Kidney (tissue), 14 donors: ENCODE data around the gene RNF11. TPM values are rescaled to one million over a fixed set of nuclear protein-coding genes. Genes with fewer than 3 reads are reported as not detected.

ENCODE experiments used
- DNase-seq, 5 donors: peaks; one replicate each; pipeline ENCODE4 v3.0.0-alpha.2; 2013 to 2020
- FAIRE-seq: peaks from 2 replicates; lab custom pipeline; 2012; peaks lifted over from hg19 to GRCh38; lab: Jason Lieb, UNC
- H3K27ac ChIP-seq, 2 donors: one replicate each; pipeline ENCODE4 v1.7.0; 2013; ENCODE audit warnings: low read depth in 2 of 2, low read length in 2 of 2, inconsistent platforms in 1 of 2
- H3K27me3 ChIP-seq: one replicate; pipeline ENCODE4 v1.7.1; 2013; ENCODE audit warnings: low read length, inconsistent platforms; ENCODE audit not compliant: control insufficient read depth, insufficient read depth
- H3K36me3 ChIP-seq, 3 donors: one replicate each; pipeline versions ENCODE4 v1.7.0 to v1.7.1; 2013; ENCODE audit warnings: low read length in 3 of 3, control low read depth in 1 of 3, inconsistent platforms in 1 of 3; ENCODE audit not compliant: insufficient read depth in 3 of 3, control insufficient read depth in 2 of 3
- H3K4me1 ChIP-seq, 3 donors: one replicate each; pipeline versions ENCODE4 v1.7.0 to v1.7.1; 2013; ENCODE audit warnings: low read length in 3 of 3, inconsistent platforms in 1 of 3, low read depth in 1 of 3; ENCODE audit not compliant: control insufficient read depth in 2 of 3, insufficient read depth in 2 of 3
- H3K4me3 ChIP-seq, 3 donors: one replicate each; pipeline versions ENCODE4 v1.7.0 to v1.8.1; 2013; ENCODE audit warnings: low read length in 3 of 3, control low read depth in 1 of 3, inconsistent platforms in 1 of 3
- H3K9ac ChIP-seq, 3 donors: one replicate each; pipeline versions ENCODE4 v1.7.0 to v1.7.1; 2013; ENCODE audit warnings: low read length in 3 of 3, control low read depth in 1 of 3, inconsistent platforms in 1 of 3
- H3K9me3 ChIP-seq, 3 donors: one replicate each; pipeline versions ENCODE4 v1.7.0 to v1.7.1; 2013; ENCODE audit warnings: low read length in 3 of 3, control low read depth in 1 of 3, inconsistent platforms in 1 of 3; ENCODE audit not compliant: control insufficient read depth in 2 of 3, insufficient read depth in 1 of 3
- intact Hi-C: fragments of 100-400 bp; cut with DNase I; formaldehyde crosslinking; loops from one replicate; pipeline ENCODE4 v1.11.1; 2022
- polyA plus RNA-seq: library from polyadenylated mRNA; stranded (reverse); fragments of 350-450 nt; fragmentation: Illumina TruSeq; extraction: RNeasy Lipid Tissue Mini Kit (QIAGEN cat#74804); gene quantifications from one replicate; pipeline ENCODE4 v1.2.3, GENCODE V29; 2014; ENCODE audit warnings: low read depth, low replicate concordance; ENCODE audit not compliant: insufficient read depth
- total RNA-seq: library from RNA; stranded (reverse); fragmentation: NEBNext Ultra II Directional; extraction: Animal tissue kit (Norgen Biotek cat#: 25700); gene quantifications from one replicate; pipeline ENCODE4 v1.2.1, GENCODE V29; 2021
- TF ChIP-seq, protein P1 (sequence below): IDR thresholded peaks from 3 replicates; pipeline ENCODE4 v1.5.1; 2012; ENCODE audit warnings: mild to moderate bottlenecking, moderate library complexity, borderline replicate concordance; ENCODE audit not compliant: insufficient read depth; ENCODE audit errors: extremely low read depth
- donor health status: control.
- donor health status: control.
- donor health status: control.
- donor health status: control.
- donor health status: control.
- donor health status: DM: yes; HTN: yes; CAD: no.
- donor health status: Normal renal cell carcinoma (clear cell type).

Gene RNF11
- total and polyA plus RNA-seq, 2 donors from 2014 or later, result 62.5 to 105 TPM

DNA sequence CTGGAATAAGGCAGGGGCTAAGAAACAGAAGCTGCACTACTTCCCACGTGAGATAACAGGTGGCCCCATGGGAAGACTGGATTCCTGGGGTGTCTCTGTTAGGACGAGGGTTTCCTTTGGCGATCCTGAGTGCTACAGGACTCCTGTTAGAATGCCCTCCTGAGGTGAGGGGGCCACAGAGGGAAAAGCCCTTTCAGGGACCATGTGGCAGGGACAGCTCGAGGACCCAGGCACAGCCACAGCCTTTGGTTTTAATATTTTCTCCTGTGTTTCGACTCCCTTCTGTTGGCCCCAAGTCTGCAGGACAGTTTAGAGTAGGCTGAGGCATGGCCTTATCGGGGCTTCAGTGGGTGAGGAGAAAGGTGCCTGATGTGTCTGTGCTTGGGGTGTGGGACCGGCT lies 81.7 kb downstream of the RNF11 start:
- H3K27ac ChIP-seq, result no peak overlapping the region
- intact Hi-C loops, result no loop called here
- no peaks in the 10 kb centered on the region for H3K36me3 ChIP-seq
- no peak overlapping the region for H3K4me3 ChIP-seq
- DNase-seq, result no peak
- H3K9me3 ChIP-seq, result no peaks in the 10 kb centered on the region
- peaks cover 0 to 21% (median 17%) of the 10 kb centered on the region in 3 donors for H3K4me1 ChIP-seq
- FAIRE-seq, result no peak
- H3K27me3 ChIP-seq, result no peaks in the 10 kb centered on the region
- TF ChIP-seq, protein P1, sequence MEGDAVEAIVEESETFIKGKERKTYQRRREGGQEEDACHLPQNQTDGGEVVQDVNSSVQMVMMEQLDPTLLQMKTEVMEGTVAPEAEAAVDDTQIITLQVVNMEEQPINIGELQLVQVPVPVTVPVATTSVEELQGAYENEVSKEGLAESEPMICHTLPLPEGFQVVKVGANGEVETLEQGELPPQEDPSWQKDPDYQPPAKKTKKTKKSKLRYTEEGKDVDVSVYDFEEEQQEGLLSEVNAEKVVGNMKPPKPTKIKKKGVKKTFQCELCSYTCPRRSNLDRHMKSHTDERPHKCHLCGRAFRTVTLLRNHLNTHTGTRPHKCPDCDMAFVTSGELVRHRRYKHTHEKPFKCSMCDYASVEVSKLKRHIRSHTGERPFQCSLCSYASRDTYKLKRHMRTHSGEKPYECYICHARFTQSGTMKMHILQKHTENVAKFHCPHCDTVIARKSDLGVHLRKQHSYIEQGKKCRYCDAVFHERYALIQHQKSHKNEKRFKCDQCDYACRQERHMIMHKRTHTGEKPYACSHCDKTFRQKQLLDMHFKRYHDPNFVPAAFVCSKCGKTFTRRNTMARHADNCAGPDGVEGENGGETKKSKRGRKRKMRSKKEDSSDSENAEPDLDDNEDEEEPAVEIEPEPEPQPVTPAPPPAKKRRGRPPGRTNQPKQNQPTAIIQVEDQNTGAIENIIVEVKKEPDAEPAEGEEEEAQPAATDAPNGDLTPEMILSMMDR, result no peak
- H3K9ac ChIP-seq, result no peak overlapping the region

- Histone ChIP-seq H3K4me1 (peaks cover 0 to 14% (median 10%) of the 10 kb centered on the region in 3 donors), H3K4me3 (no peak overlapping the region), H3K27ac (no peak overlapping the region), H3K9me3 (no peaks in the 10 kb centered on the region), H3K9ac (no peak overlapping the region), H3K36me3 (no peaks in the 10 kb centered on the region), H3K27me3 (no peaks in the 10 kb centered on the region)
- FAIRE-seq (no peak), DNase-seq (no peak)
- intact Hi-C loops, result no loop called here
- TF ChIP-seq, protein P1, result no peak
Observed at GRCh38 chr1:51320967-51321923, 85.2 kb downstream of the RNF11 start.

DNA sequence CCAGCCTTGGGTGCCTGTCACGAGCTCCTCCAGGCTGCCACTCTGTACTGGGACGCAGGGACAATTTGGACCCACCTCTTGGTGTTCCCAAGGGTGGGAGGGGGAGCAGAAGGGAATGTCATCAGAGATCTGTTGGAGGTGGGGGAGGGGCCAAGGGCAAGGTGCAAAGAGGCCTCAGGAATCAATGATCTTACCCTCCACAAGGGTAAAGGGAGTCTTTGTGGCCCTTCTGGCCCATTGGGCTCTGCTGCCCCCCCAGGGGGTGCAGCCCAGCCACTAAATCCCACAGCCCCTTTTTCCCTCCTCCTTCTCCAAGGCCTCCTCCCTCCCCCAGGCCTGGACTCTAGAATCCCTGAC lies 85.8 kb downstream of the RNF11 start:
- H3K4me1 ChIP-seq, result peaks cover 0 to 7% (median 4%) of the 10 kb centered on the region in 3 donors
- no peak for DNase-seq
- no peak overlapping the region for H3K4me3 ChIP-seq
- H3K27ac ChIP-seq, result no peak overlapping the region
- H3K36me3 ChIP-seq, result no peaks in the 10 kb centered on the region
- FAIRE-seq, result no peak
- H3K27me3 ChIP-seq, result no peaks in the 10 kb centered on the region
- TF ChIP-seq, protein P1, result no peak
- intact Hi-C loops, result no loop called here
- H3K9ac ChIP-seq, result no peak overlapping the region
- H3K9me3 ChIP-seq, result no peaks in the 10 kb centered on the region
